H1 (cell line): Measurements from ENCODE around the gene WWP2. TPM values are rescaled to one million over a fixed set of nuclear protein-coding genes. Genes with fewer than 3 reads are reported as not detected.
A peak's percentile ranks its signal among the peaks of the same experiment; 100 is the strongest.

Experiments
- CTCF ChIA-PET: fragments of 300-600 bp; sonication (Branson Sonifier 250); formaldehyde crosslinking; loops from one replicate; lab custom pipeline; 2021; ENCODE audit not compliant: partially characterized antibody; lab: Charles Lee
- POLR2A ChIA-PET: fragments of 300-600 bp; sonication (Branson Sonifier 250); formaldehyde crosslinking; loops from one replicate; lab custom pipeline; 2021; ENCODE audit warnings: inconsistent platforms; ENCODE audit not compliant: partially characterized antibody; lab: Charles Lee
- DNase-seq, 2 experiments: peaks; one replicate each; pipeline versions ENCODE4 v3.0.0 to v3.0.0-alpha.2; 2010 to 2022; ENCODE audit warnings: low spot score in 2 of 2, low read depth in 1 of 2, mixed read lengths in 1 of 2
- FAIRE-seq: peaks from 2 replicates; lab custom pipeline; 2011; peaks lifted over from hg19 to GRCh38; lab: Jason Lieb, UNC
- H2AFZ ChIP-seq: 2 replicates; pipeline ENCODE4 v1.8.1; 2012; ENCODE audit warnings: low read length, inconsistent platforms
- H2AK5ac ChIP-seq: 2 replicates; pipeline ENCODE4 v1.6.1; 2013; ENCODE audit warnings: low read depth, low read length
- H2BK120ac ChIP-seq: replicated peaks from 2 replicates; pipeline ENCODE3; 2013; ENCODE audit warnings: low read depth, low read length, inconsistent platforms
- H2BK12ac ChIP-seq: 2 replicates; pipeline ENCODE4 v1.6.1; 2013; ENCODE audit warnings: low read depth, low read length
- H2BK15ac ChIP-seq: 2 replicates; pipeline ENCODE4 v1.6.1; 2013; ENCODE audit warnings: low read length
- H2BK20ac ChIP-seq: 2 replicates; pipeline ENCODE4 v1.6.1; 2013; ENCODE audit warnings: low read length
- H2BK5ac ChIP-seq: 2 replicates; pipeline ENCODE4 v1.6.1; 2013; ENCODE audit warnings: low read depth, low read length
- H3K14ac ChIP-seq: 2 replicates; pipeline ENCODE4 v1.6.1; 2013; ENCODE audit warnings: inconsistent platforms; ENCODE audit not compliant: insufficient read length
- H3K18ac ChIP-seq: 2 replicates; pipeline ENCODE4 v1.6.1; 2013; ENCODE audit warnings: low read length; ENCODE audit errors: extremely low read depth
- H3K23ac ChIP-seq: 2 replicates; pipeline ENCODE4 v1.6.1; 2013; ENCODE audit warnings: inconsistent platforms; ENCODE audit not compliant: insufficient read length
- H3K23me2 ChIP-seq: 2 replicates; pipeline ENCODE4 v1.6.1; 2013; ENCODE audit warnings: low read depth, low read length
- H3K27ac ChIP-seq: 2 replicates; pipeline ENCODE4 v1.6.1; 2011; ENCODE audit warnings: low read depth, low read length, inconsistent platforms
- H3K27me3 ChIP-seq, 4 experiments: replicated peaks in 1 of 4; 1 replicate in 1 of 4; 2 replicates in 3 of 4; pipeline versions ENCODE4 v1.6.1 to v1.8.1; 2011 to 2013; ENCODE audit warnings: low read length in 3 of 4, mild to moderate bottlenecking in 3 of 4, inconsistent platforms in 2 of 4, mixed read lengths in 2 of 4, moderate library complexity in 1 of 4; ENCODE audit not compliant: control insufficient read depth in 3 of 4, insufficient read depth in 3 of 4; ENCODE audit errors: extremely low read depth in 1 of 4
- H3K36me3 ChIP-seq, 4 experiments: 2 replicates each; pipeline versions ENCODE4 v1.6.1 to v1.8.1; 2011 to 2013; ENCODE audit warnings: mild to moderate bottlenecking in 4 of 4, low read length in 3 of 4, moderate library complexity in 2 of 4, control low read depth in 1 of 4, inconsistent platforms in 1 of 4; ENCODE audit not compliant: insufficient read depth in 4 of 4, control insufficient read depth in 2 of 4
- H3K4ac ChIP-seq: replicated peaks from 2 replicates; pipeline ENCODE3; 2013; ENCODE audit warnings: low read length, low read depth, mixed read lengths, inconsistent platforms; ENCODE audit not compliant: insufficient read length
- H3K4me1 ChIP-seq, 4 experiments: replicated peaks in 1 of 4; 1 replicate in 1 of 4; 2 replicates in 3 of 4; pipeline versions ENCODE4 v1.6.1 to v1.8.1; 2011 to 2013; ENCODE audit warnings: low read length in 3 of 4, inconsistent platforms in 2 of 4, mixed read lengths in 1 of 4; ENCODE audit not compliant: insufficient read depth in 4 of 4, control insufficient read depth in 3 of 4
- H3K4me2 ChIP-seq, 2 experiments: 2 replicates each; pipeline versions ENCODE4 v1.6.1 to v1.8.1; 2011 to 2013; ENCODE audit warnings: low read depth in 2 of 2, low read length in 2 of 2, control low read depth in 1 of 2, inconsistent platforms in 1 of 2, mild to moderate bottlenecking in 1 of 2; ENCODE audit not compliant: insufficient read depth in 1 of 2
- H3K4me3 ChIP-seq, 4 experiments: fragments of 200-600, 300-600 bp in 1 of 4; sonication (generic), shearing (Covaris generic), sonication (Bioruptor Twin) in 1 of 4; 2 replicates each; pipeline versions ENCODE4 v1.5.1 to v1.8.1; 2011 to 2016; ENCODE audit warnings: low read length in 4 of 4, low read depth in 3 of 4, control low read depth in 2 of 4, inconsistent platforms in 2 of 4, mild to moderate bottlenecking in 2 of 4, mixed read lengths in 1 of 4, moderate library complexity in 1 of 4; ENCODE audit not compliant: insufficient read depth in 2 of 4; ENCODE audit errors: extremely low read depth in 1 of 4
- H3K56ac ChIP-seq: replicated peaks from 2 replicates; pipeline ENCODE3; 2013; ENCODE audit warnings: low read depth, mild to moderate bottlenecking, mixed read lengths, low read length, inconsistent platforms; ENCODE audit not compliant: insufficient read length
- H3K79me1 ChIP-seq: 2 replicates; pipeline ENCODE4 v1.6.1; 2013; ENCODE audit warnings: low read depth, low read length, control low read depth
- H3K79me2 ChIP-seq, 2 experiments: 2 replicates each; pipeline versions ENCODE4 v1.6.1 to v1.8.1; 2012 to 2013; ENCODE audit warnings: low read length in 2 of 2, mild to moderate bottlenecking in 2 of 2, inconsistent platforms in 1 of 2; ENCODE audit not compliant: insufficient read depth in 2 of 2, control insufficient read depth in 1 of 2
- H3K9ac ChIP-seq, 4 experiments: replicated peaks in 1 of 4; 1 replicate in 1 of 4; 2 replicates in 3 of 4; pipeline versions ENCODE4 v1.6.1 to v1.8.1; 2011 to 2013; ENCODE audit warnings: low read depth in 3 of 4, low read length in 3 of 4, control low read depth in 2 of 4, mild to moderate bottlenecking in 2 of 4, moderate library complexity in 2 of 4, inconsistent platforms in 1 of 4; ENCODE audit errors: extremely low read depth in 1 of 4
- H3K9me3 ChIP-seq, 2 experiments: 2 replicates each; pipeline versions ENCODE4 v1.6.1 to v1.8.1; 2012 to 2013; ENCODE audit warnings: mild to moderate bottlenecking in 2 of 2, moderate library complexity in 2 of 2, control low read depth in 1 of 2, inconsistent platforms in 1 of 2, low read depth in 1 of 2, low read length in 1 of 2, mixed read lengths in 1 of 2; ENCODE audit not compliant: insufficient read depth in 2 of 2
- H4K20me1 ChIP-seq, 2 experiments: replicated peaks in 1 of 2; 2 replicates each; pipeline versions ENCODE3 to v1.8.1; 2011 to 2013; ENCODE audit warnings: inconsistent platforms in 2 of 2, low read length in 2 of 2, mild to moderate bottlenecking in 1 of 2; ENCODE audit not compliant: insufficient read depth in 2 of 2, control insufficient read depth in 1 of 2
- H4K5ac ChIP-seq: 2 replicates; pipeline ENCODE4 v1.6.1; 2013; ENCODE audit warnings: low read length, low read depth, mixed read lengths, inconsistent platforms; ENCODE audit not compliant: insufficient read length
- H4K8ac ChIP-seq: 2 replicates; pipeline ENCODE4 v1.8.0; 2013; ENCODE audit warnings: mild to moderate bottlenecking, moderate library complexity, low read length, inconsistent platforms; ENCODE audit not compliant: insufficient read depth; ENCODE audit errors: extremely low read depth
- H4K91ac ChIP-seq: replicated peaks from 2 replicates; pipeline ENCODE3; 2013; ENCODE audit warnings: low read length, mixed read lengths, inconsistent platforms; ENCODE audit not compliant: insufficient read length
- GTF2F1 ChIP-seq: IDR thresholded peaks from 2 replicates; pipeline ENCODE4 v1.6.1; 2012; ENCODE audit warnings: low read depth, low read length, improper control_type of control experiment, borderline replicate concordance
- KDM4A ChIP-seq: IDR thresholded peaks from one replicate; pipeline ENCODE4 v1.7.1; 2012; ENCODE audit warnings: low read depth, mild to moderate bottlenecking, moderate library complexity, low read length, inconsistent platforms; ENCODE audit not compliant: severe bottlenecking
- POLR2AphosphoS5 ChIP-seq: IDR thresholded peaks from 2 replicates; pipeline ENCODE4 v1.6.1; 2011; ENCODE audit warnings: low read depth, low read length
- TAF7 ChIP-seq: optimal IDR thresholded peaks from 2 replicates; pipeline ENCODE3; 2011; ENCODE audit warnings: low read depth, mild to moderate bottlenecking, inconsistent platforms, low read length, moderate library complexity, borderline replicate concordance
- WGBS, 2 experiments: shearing (Covaris generic) in 1 of 2; methylation state at CpG; one replicate each; pipeline versions ENCODE4 v1.1.6 to v1.1.7; 2013 to 2015; ENCODE audit warnings: low lambda C conversion rate in 2 of 2, mixed read lengths in 2 of 2, inconsistent platforms in 1 of 2, low coverage in 1 of 2, missing lambda C conversion rate in 1 of 2; ENCODE audit not compliant: insufficient replicate concordance in 2 of 2, insufficient coverage in 1 of 2, insufficient read length in 1 of 2; ENCODE audit errors: extremely low coverage in 1 of 2, missing lambda C conversion rate in 1 of 2; 5-methylcytosine and 5-hydroxymethylcytosine counted together
- polyA plus RNA-seq, 7 experiments: library from polyadenylated mRNA; depleted of rRNA in 3 of 7; stranded (reverse) in 5 of 7; unstranded in 2 of 7; fragments of >200 nt in 5 of 7; fragments of 200-250 nt in 2 of 7; gene quantifications; 1 replicate in 5 of 7; 2 replicates in 1 of 7; 4 replicates in 1 of 7; pipeline versions ENCODE4 v1.2.1 to v1.2.3, GENCODE V29; 2011 to 2013; ENCODE audit warnings: missing spikeins in 2 of 7, mixed read lengths in 2 of 7
- total RNA-seq: library from RNA; stranded (reverse); fragmentation: NEBNext Ultra II Directional; extraction: Animal tissue kit (Norgen Biotek cat#: 25700); gene quantifications from 2 replicates; pipeline ENCODE4 v1.2.1, GENCODE V29; 2021
- TF ChIP-seq, protein P1 (sequence below): IDR thresholded peaks from 2 replicates; pipeline ENCODE4 v1.6.1; 2012; ENCODE audit warnings: low read length, inconsistent platforms

Gene WWP2
- total and polyA plus RNA-seq, 2 of the 8 experiments (the other 6 are each of a cell fraction or from before 2014, with no cell fraction given), result 14.1 to 42.2 TPM

DNA sequence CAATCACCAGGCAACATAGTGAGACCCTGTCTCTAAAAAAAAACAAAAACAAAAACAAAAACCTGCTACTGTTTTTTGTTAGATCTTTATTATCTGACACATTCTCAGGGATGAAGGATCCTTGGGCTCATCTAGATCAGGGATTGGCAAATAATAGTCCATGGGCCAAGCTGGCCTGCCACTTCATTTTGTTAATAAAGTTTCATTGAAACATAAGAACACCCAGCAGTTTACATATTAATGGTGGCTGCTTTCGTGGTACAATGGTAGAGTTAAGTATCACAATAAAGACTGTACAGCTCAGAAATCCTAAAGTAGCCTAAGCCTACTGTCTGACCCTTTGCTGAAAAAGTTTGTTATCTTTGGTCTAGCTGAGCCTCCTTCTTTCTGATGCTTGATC is 156.1 kb downstream of the WWP2 start:
- H3K4me2 ChIP-seq, result peak overlapping the region; percentile 8 to 44; a peak in 2 of 4 replicates
- H3K23me2 ChIP-seq, result no peaks in the 10 kb centered on the region
- no peak overlapping the region for H3K14ac ChIP-seq
- no peaks in the 10 kb centered on the region for H3K79me2 ChIP-seq
- H4K8ac ChIP-seq, result no peak overlapping the region
- no peak overlapping the region for H3K56ac ChIP-seq
- H2BK15ac ChIP-seq, result no peak overlapping the region
- no peak overlapping the region for H3K9ac ChIP-seq
- 100% methylated on average over 1 of the region's 1 CpG; no CpG with 5 or more reads in 1 of the 2 experiments for WGBS, 2 experiments
- POLR2A ChIA-PET, result interaction anchor here (1.2 to 1.8 kb wide), 3 partner anchors 9 to 14 kb away, joined by 3 to 10 read pairs (median 4); no protein-coding TSS in a partner anchor
- TF ChIP-seq GTF2F1 (no peak), POLR2AphosphoS5 (no peak), TAF7 (no peak), KDM4A (no peak)
- TF ChIP-seq, protein P1, sequence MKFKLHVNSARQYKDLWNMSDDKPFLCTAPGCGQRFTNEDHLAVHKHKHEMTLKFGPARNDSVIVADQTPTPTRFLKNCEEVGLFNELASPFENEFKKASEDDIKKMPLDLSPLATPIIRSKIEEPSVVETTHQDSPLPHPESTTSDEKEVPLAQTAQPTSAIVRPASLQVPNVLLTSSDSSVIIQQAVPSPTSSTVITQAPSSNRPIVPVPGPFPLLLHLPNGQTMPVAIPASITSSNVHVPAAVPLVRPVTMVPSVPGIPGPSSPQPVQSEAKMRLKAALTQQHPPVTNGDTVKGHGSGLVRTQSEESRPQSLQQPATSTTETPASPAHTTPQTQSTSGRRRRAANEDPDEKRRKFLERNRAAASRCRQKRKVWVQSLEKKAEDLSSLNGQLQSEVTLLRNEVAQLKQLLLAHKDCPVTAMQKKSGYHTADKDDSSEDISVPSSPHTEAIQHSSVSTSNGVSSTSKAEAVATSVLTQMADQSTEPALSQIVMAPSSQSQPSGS, result no peak
- H2AK5ac ChIP-seq, result no peak overlapping the region; the same call in 1 of the 2 replicates
- no peaks in the 10 kb centered on the region for H4K20me1 ChIP-seq
- no peak overlapping the region for H2BK5ac ChIP-seq
- CTCF ChIA-PET, result interaction anchor here (0.5 to 2.0 kb wide), 6 partner anchors 9 to 764 kb away, joined by 3 to 9 read pairs (median 4); no protein-coding TSS in a partner anchor
- no peaks in the 10 kb centered on the region for H3K27me3 ChIP-seq
- no peak overlapping the region for H4K91ac ChIP-seq
- no peak overlapping the region for H3K4me3 ChIP-seq
- H4K5ac ChIP-seq, result no peak overlapping the region
- H3K4ac ChIP-seq, result no peak overlapping the region
- H2BK120ac ChIP-seq, result no peak overlapping the region
- no peak overlapping the region for H3K27ac ChIP-seq
- H2AFZ ChIP-seq, result no peak overlapping the region
- FAIRE-seq (no peak), DNase-seq (no peak)
- peaks cover 3 to 10% (median 5%) of the 10 kb centered on the region in 4 experiments; a peak in 4 of 7 replicates for H3K4me1 ChIP-seq
- no peak overlapping the region for H2BK12ac ChIP-seq
- no peaks in the 10 kb centered on the region; a peak in 1 of 8 replicates for H3K36me3 ChIP-seq
- no peak overlapping the region for H3K23ac ChIP-seq
- no peaks in the 10 kb centered on the region for H3K79me1 ChIP-seq
- no peaks in the 10 kb centered on the region for H3K9me3 ChIP-seq
- H3K18ac ChIP-seq, result no peak overlapping the region
- H2BK20ac ChIP-seq, result no peak overlapping the region
